OCI-LY7 (cell line): ENCODE data around the gene HIGD1C.

ENCODE experiments used
- EZH2phosphoT487 ChIP-seq: fragments of 200-600 bp; sonication (generic); IDR thresholded peaks from 2 replicates; pipeline ENCODE4 v1.6.1; 2018; ENCODE audit warnings: low read depth, borderline replicate concordance, mild to moderate bottlenecking, mixed run types, antibody characterized with exemption, low read length, moderate library complexity, mixed read lengths
- TF ChIP-seq, protein P1 (sequence below): fragments of 200-600 bp; sonication (generic); conservative IDR thresholded peaks from 2 replicates; pipeline ENCODE4 v1.5.1; 2014; ENCODE audit warnings: mild to moderate bottlenecking, antibody characterized with exemption, low read length, moderate library complexity, mixed read lengths

GRCh38 chr12:50949801-50950302 lies 2.5 kb upstream of the HIGD1C start:
- TF ChIP-seq, protein P1, sequence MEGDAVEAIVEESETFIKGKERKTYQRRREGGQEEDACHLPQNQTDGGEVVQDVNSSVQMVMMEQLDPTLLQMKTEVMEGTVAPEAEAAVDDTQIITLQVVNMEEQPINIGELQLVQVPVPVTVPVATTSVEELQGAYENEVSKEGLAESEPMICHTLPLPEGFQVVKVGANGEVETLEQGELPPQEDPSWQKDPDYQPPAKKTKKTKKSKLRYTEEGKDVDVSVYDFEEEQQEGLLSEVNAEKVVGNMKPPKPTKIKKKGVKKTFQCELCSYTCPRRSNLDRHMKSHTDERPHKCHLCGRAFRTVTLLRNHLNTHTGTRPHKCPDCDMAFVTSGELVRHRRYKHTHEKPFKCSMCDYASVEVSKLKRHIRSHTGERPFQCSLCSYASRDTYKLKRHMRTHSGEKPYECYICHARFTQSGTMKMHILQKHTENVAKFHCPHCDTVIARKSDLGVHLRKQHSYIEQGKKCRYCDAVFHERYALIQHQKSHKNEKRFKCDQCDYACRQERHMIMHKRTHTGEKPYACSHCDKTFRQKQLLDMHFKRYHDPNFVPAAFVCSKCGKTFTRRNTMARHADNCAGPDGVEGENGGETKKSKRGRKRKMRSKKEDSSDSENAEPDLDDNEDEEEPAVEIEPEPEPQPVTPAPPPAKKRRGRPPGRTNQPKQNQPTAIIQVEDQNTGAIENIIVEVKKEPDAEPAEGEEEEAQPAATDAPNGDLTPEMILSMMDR, result no peak
- TF ChIP-seq EZH2phosphoT487, result no peak
